GM19023 (cell line): ENCODE data around the gene UGT1A1.
"Not testable (repeated sequence)": the region's sequence is repeated elsewhere in the genome, so short reads cannot be mapped to it uniquely, and the experiment has no call there.

ENCODE experiments used
- ATAC-seq: cut with Tn5 transposase; IDR thresholded peaks from one replicate; pipeline ENCODE4 v1.9.1; 2021; ENCODE audit warnings: mild to moderate bottlenecking, moderate library complexity; ENCODE audit not compliant: unreplicated experiment

UGT1A1 gene

GRCh38 chr2:233760043-233760442, at the start of gene UGT1A1:
UGT1A1 (plus strand) TSS chr2:233760270; CDS start chr2:233760288, 18 bp downstream.
- no peak for ATAC-seq

- ATAC-seq, result no peak
These were observed 48.6 kb upstream of the UGT1A1 start for GRCh38 chr2:233711312-233712008.

- no peak for ATAC-seq
These were observed 47.3 kb upstream of the UGT1A1 start, which contains the start of gene UGT1A5 for GRCh38 chr2:233712611-233713261. UGT1A5 (plus strand) TSS chr2:233712907; CDS start chr2:233712992, 85 bp downstream.

GRCh38 chr2:233713262-233713615, 46.8 kb upstream of the UGT1A1 start:
- ATAC-seq, result no peak

GRCh38 chr2:233714121-233714520, 45.9 kb upstream of the UGT1A1 start:
- no peak for ATAC-seq

- no peak for ATAC-seq
These were observed 41.5 kb upstream of the UGT1A1 start, which contains the start of gene UGT1A4 for GRCh38 chr2:233718552-233718951. UGT1A4 (plus strand) TSS chr2:233718736; CDS start chr2:233718821, 85 bp downstream.

- ATAC-seq, result no peak
These were observed 31.3 kb upstream of the UGT1A1 start, which contains the start of gene UGT1A3 for GRCh38 chr2:233728723-233729301. UGT1A3 (plus strand) TSS chr2:233729042; CDS start chr2:233729127, 85 bp downstream.

GRCh38 chr2:233736868-233737653, 23.0 kb upstream of the UGT1A1 start:
- not testable (repeated sequence) for ATAC-seq

GRCh38 chr2:233740870-233741269, 19.2 kb upstream of the UGT1A1 start:
- no peak for ATAC-seq

GRCh38 chr2:233743464-233744259, 16.4 kb upstream of the UGT1A1 start:
- no peak for ATAC-seq

GRCh38 chr2:233745073-233745755, 14.9 kb upstream of the UGT1A1 start:
- no peak for ATAC-seq

GRCh38 chr2:233745838-233746237, 14.2 kb upstream of the UGT1A1 start:
- not testable (repeated sequence) for ATAC-seq

- no peak for ATAC-seq
These were observed 13.4 kb upstream of the UGT1A1 start for GRCh38 chr2:233746475-233747282.

GRCh38 chr2:233747283-233747544, 12.9 kb upstream of the UGT1A1 start:
- no peak for ATAC-seq

- ATAC-seq, result not testable (repeated sequence)
These were observed 9.4 kb upstream of the UGT1A1 start for GRCh38 chr2:233750689-233751088.

GRCh38 chr2:233751212-233752009, 8.7 kb upstream of the UGT1A1 start:
- not testable (repeated sequence) for ATAC-seq

- ATAC-seq, result no peak
These were observed 5.0 kb upstream of the UGT1A1 start for GRCh38 chr2:233754872-233755611.
